CD1c-positive myeloid dendritic cell (primary cell): ENCODE measurements around the gene ZFP92.
"Not testable (repeated sequence)": the region's sequence is repeated elsewhere in the genome, so short reads cannot be mapped to it uniquely, and the experiment has no call there.

Source experiments
- DNase-seq: peaks from one replicate; pipeline ENCODE4 v3.0.0-alpha.2; 2016; ENCODE audit errors: extremely low spot score

Gene ZFP92, protein sequence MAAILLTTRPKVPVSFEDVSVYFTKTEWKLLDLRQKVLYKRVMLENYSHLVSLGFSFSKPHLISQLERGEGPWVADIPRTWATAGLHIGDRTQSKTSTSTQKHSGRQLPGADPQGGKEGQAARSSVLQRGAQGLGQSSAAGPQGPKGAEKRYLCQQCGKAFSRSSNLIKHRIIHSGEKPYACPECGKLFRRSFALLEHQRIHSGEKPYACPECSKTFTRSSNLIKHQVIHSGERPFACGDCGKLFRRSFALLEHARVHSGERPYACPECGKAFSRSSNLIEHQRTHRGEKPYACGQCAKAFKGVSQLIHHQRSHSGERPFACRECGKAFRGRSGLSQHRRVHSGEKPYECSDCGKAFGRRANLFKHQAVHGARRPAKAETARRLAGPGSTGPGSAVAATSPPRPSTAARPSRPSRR

DNA sequence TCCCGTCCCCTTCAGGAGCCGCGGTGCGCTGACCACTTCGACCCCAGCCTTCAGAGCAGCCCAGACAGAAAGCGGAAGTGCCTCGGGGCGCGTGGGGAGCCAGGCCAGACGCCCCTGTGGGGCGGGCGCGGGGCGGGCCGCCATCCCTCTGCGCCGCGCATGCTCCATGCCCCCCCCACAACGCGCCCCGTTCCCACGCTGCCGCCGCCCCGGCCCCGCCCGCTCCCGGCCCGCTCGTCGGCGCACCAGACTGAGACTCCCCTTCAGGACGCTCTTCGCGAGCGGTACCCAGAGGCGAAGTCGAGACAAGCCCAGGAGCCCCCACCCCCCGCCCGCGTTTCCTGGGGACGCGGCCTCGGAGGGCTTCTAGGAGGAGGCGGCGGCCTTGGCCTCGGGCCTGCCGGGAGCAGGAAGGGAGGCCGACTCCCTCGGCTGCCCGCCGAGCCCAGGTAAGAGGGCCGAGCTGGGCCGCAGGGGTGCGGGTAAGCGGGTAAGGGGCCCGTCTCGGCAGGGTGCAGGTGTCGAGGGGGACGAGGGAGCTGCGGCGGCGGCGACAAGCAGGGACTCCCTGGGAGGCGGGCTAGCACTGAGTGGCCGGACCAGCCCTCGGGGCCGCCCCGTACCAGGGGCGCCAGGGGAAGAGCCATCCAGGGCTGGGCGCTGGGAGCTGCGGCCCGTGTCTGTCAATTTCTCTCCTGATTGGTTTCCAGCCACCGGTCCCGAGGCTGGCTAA lies at the start of gene ZFP92:
TSS of gene ZFP92 (plus strand) at position 218 of the 733 bp plus-strand sequence. CDS start 6,851 bp downstream, outside the sequence.
- peak; percentile 69 for DNase-seq

DNA sequence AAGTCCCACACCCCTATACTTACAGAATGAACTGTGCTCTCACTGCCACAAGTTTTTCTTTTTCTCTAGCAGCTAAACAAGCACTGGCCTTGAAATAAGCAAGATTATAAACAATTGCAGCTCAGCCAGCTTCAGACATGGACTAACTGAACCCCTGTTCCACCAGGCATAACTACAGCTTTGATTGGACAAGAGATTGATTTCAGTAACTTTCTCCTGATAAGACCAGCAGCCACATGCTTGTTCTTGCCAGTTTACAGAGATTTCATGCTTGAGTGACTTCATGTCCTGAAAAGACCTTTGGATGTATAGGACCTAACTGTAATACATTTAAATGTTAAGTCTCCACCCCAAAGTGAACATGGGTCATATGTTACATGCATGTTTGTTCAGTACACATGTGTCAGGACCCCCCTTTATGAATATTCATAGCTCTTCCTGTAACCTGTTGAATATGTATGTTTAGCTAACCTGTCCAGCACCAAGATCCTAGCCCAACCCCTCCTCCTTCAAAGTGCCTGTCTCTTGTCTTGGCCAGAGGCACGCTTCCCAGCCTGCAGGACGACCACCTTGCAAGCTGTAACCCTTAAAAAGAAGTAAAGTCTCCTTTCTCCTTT lies 49.4 kb upstream of the ZFP92 start:
- DNase-seq = no peak

DNA sequence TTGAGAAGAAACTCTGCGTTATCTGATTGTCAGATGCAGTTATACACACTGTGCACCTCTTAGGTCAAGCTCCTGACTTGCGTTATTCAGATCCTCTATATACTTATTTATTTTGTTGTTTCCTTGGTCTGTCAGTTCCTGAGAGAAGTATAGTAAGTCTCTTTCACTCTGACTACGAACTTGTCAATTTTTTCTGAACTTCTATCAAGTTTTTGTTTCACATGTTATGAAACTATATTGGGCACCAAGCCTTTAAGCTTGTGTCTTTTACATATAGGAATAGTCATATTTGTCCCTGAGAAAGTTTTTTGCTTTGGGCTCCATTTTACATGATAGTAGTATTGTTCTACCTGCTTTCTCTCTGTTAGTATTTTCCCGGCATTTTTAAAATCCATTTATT lies 45.6 kb upstream of the ZFP92 start:
- no peak for DNase-seq

DNA sequence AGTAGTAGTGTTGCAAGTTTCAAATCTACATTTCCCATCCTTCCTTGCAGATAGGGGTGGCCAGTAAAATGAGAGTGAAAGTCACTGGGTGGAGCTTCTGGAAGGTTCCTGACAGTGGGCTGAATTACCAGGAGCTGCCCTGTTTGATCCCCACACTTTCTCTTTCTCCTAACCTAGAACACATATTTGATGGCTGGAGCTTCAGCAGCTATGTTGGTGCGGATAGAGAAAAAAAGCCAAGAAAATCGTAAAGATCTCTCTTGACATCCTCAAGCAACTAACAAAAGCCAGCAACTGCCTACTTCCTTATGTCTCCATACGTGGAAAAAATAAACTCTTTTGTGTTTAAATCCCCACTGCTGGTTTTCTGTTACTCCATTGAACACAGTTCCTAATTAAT lies 45.2 kb upstream of the ZFP92 start:
- no peak for DNase-seq

DNA sequence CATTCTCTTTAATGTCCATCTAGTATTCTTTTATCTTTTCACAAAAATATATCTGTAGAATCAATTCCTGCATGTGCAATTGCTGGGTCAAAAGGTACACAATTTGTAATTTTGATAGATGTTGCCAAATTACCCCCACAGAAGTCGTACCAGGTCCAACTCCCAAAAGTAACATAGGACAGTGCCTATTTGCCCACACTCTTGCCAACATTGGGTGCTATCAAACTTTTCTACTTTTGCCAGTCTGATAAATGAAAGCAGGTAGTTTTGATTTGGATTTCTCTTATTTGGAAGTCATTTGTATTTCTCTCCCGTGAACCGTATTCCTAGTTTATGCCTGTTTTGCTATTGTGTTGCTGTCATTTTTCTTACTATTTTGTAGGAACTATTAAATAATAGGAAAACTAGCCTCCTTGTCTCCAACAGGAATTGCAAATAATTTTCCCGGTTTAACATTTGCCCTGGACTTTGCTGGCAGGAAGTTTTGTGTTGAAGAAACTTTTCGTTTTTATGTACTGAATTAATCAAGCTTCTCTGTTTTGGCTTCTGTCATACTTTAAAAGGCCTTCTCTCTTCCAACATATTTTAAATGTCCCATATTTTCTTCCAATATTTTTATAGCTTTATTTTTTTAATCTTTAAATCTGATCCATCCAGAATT lies 44.3 kb upstream of the ZFP92 start:
- no peak for DNase-seq

DNA sequence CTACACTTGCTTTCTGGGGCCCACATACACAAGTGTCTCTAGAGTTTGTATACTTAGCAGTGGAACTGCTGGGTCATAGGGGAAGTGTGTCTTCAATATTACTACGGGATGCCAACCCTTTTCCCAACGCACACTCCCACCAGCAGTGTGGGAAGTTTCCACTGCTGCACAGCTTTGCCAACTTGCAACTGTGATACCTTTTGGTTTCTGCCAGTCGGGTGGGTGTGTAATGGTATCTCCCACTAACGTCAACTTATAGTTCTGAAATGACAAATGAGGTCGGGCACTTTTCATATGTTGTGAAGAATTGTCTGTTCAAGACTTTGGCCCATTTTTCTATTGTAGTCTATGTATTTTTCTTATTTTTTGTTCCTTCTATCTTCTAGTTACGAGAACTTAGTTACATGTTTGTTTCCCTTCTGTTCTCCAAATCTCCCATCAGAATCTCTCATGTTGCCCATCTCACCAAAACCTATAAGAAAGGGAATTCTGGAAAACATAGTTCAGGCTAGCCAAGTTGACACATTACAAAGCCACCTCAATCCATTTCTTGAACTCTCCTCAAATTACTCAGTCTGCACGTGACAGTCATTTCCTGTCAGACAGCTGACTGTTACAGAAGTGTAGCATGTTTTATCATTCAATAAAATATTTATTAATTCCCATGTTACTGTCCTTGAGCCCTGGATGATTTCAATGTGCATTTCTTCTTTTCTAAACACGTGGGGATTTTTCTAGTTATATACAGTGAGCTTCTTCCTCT lies 40.8 kb upstream of the ZFP92 start:
- no peak for DNase-seq

DNA sequence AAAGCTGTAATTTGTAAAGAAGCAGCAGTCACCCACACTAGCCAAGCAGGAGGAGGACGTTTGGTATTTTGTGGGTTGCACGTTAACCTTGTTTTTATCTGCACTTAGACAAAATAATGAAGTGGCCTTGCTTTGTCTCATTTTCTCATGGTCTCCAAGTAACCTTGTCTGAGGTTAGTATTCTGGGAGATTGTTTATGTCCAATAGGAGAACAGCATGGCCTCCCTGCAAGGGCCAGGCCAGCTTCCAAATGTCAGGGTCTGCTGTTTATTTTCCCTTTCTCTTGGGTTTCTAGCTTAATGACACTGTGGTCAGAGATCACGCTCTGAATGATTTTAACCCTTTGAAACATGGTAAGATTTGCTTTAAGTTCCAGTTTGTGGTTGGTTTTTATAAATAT lies 40.0 kb upstream of the ZFP92 start:
- DNase-seq = no peak

DNA sequence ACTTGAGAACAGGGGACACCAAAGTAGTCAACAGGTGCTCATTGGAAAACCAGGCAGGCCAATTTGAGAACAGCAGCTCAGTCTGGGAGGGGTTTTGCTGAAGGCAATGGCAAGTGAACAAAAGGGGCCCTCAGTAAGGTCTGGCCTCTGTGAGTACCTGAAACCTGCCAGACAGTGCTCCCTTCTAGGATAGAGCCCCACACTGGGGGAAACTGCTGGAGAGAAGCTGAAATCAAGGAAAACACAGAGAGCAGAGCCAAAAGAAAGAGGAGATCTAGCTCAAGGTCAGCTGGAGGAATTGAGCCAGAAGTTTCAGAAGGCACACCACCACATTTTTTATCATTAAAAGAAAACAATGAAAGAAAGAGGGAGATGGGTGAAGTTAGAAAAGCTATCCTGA lies 38.3 kb upstream of the ZFP92 start:
- no peak for DNase-seq

DNA sequence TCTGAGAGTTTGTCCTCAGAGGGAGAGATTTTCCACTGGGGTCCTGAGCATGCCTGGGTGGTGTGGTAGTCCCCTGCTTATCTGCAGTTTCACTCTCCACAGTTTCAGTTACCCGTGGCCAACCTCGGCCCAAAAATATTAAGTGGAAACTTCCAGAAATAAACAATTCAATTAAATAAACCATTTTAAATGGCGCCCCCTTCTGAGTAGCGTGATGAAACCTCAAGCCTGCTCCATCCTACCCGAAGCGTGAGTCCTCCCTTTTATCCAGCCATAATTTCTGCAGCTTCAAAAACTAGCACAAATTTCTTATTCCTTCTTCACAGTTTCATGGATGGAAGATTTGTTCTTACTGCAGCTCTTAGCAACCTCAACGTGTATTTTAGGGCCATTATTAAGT lies 36.8 kb upstream of the ZFP92 start:
- no peak for DNase-seq

DNA sequence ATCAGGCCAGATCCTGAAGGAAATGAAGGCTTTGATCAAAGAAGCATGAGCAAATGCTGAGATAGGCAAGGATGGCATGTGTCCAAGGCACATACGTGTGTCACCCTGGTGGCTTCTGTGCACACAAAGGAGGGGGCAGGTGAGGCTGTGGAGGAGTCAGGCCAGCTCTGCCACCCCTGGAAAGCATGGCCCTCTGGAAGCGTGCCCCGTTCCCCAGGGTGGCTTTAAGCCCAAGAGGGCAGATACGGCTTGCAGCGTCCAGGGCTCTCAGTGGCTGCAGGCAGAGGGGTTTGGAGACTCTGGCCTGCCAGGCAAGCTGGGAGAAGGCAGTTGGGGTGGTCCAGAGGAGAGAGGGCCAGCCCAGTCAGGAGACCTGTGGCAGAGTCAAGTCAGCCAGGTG lies 35.7 kb upstream of the ZFP92 start:
- no peak for DNase-seq

DNA sequence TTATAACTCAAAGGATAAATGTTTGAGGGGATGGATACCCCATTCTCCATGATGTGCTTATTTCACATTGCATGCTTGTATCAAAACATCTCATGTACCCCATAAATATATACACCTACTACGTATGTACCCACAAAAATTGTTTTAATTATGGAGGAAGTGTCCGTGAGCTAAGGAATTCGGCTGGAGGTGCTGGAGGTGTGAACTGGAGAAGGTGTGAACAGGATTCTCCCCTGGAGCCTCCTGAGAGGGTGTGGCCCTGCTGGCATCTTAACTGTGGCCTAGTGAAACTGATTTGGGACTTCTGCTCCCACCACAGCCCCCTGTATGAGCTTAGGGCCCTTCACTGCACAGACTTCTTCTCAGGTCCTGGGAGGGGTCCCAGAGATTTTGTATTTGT lies 33.5 kb upstream of the ZFP92 start:
- DNase-seq = no peak

DNA sequence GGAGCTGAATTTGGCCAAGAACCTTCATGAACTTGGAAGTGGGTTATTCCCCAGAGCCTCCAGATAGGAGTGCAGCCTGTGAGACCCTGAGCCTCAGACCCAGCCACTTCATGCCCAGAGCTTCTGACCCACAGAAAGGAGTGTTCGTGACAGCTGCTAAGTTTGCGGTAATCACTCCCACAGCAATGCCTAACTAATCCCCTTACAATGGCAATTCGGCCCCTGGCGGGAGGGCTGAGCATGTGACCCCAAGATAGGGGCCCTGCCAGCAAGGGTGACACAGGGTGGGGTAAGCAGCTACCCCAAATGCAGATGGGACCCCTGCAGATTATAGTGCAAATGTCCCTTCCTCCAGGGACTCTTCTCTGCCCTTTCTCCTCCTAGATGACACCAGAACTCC lies 32.7 kb upstream of the ZFP92 start:
- no peak for DNase-seq

DNA sequence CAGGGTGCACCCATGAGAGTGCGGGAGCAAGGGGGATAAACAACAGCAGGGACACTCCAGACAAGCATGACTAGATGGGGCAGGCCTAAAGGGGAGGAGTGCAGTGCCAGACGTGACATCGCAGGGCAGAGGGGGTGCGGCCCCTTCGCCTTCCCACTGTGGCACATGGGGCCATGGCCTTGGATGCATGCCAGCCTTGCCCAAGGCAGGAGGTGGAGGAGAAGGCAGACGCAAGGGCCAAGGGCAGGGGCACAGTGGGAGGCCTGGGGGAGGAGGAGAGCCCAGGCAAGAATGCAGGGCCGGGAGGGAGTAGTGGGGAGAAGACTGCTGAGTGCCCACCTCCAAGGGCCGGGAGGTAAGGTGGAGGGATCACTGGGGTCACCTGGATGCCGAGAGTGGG lies 31.8 kb upstream of the ZFP92 start:
- no peak for DNase-seq

DNA sequence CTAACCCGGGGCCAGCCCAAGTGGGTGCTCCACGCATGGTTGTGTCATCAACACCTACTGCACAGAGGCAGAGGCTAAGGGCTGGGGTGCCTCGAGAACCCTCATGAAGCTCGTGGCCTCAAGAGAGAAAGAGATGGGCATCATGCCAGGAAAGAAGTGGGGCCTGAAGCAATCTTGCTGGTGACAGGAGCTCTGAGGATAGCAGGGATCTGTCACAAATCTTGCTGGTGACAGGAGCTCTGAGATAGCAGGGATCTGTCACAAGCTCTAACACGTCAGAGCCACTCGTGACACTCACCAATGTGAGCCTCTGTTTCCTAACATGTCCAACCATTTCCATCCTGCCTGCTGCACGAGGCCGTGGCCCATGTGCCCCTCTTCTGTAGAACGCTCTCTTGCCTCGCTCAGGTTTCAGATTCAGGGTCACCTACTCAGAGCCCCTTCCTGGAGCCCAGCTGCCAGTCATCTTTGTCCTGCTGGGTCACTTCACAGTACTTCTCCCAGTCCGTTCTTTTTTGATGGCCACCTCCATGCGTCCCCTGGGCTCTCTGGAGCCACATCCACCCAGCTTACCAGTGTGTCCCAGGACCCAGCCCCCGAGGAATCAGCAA lies 31.2 kb upstream of the ZFP92 start:
- DNase-seq = peak; percentile 1

DNA sequence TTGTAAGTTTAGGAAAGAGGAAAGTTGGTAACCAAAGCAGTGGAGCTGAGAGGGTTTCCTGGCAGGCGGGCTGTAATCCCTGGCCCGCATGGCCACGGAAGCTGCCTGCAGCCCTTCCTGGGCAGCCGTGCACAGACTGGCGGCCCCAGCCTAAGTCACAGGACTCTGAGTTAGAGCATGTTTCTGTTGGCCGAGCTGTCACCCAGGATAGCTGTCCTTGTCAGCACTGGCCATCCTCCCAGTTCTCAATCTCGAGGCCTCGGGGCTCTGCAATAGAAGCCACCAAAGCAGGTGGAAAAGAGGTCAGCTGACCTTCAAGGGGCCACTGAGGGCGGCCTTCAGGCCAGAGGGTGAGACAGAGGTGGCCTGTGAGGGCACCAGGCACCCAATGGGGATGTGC lies 30.6 kb upstream of the ZFP92 start:
- no peak for DNase-seq

DNA sequence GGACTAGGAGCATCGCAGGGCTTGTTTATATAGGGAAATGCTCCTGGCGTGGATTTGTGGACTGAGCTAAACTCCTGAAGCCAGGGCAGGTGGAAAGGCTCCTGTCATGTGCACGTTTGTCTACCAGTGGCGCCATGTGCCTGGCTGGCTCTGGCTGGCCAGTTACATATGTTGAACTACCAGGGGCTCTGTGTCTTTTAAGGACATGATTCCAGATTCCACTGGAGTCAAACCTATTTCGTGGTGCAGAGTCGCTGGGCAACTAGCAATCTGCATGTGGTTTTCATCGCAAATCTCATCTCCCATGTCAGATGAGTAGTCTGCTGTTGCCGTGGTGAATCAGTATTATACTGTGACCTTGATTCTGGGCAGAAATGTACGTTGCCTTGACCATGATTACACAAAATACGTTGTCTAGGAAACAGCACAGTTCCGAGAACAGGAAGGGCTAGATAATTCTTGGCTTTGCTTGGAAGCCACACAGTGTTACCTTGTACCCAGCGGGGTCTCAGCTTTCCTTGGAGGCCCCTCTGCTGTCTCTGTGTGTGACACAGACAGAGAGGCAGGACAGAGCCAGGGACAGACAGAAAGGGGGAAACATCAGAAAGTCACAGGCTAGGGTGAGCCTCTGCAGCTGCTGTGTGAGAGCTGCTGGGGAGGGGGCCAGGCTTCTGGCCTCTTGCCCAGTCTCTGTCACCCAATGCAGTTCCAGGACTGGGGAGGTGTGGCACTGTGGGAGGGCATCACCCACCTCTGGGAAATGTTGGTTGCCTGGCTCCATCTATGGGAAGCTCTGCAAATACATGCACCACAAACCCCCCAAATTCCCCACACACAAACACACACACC lies 29.4 kb upstream of the ZFP92 start:
- DNase-seq = peak; percentile 26

DNA sequence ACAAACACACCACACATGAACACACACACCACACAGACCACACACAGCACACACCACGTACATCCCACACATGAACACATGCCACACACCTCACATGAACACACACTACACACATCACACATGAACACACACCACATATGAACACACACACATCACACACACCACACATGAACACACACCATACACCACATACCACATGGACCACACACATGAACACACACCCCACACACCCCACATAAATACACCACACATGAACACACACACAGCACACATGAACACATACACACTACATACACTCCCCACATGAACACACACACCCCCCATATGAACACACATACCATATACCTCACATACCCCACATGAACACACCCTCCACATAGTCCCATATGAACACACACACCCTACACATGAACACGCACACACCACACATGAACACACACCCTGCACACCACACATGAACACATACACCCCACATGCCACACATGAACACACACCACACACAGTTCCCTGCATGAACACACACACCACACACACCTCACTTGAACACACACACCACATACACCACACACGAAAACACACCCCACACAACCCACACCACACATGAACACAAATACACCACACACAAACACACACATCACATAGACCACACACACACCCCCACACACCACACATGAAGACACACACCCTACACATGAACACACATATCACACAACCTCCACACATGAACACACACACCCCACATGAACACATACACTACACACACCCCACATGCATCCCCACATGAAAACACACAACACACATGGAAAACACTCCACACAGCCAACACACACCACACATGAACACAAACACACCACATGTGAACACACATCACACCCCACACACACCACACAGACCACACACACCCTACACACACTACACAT lies 28.4 kb upstream of the ZFP92 start:
- DNase-seq = no peak

DNA sequence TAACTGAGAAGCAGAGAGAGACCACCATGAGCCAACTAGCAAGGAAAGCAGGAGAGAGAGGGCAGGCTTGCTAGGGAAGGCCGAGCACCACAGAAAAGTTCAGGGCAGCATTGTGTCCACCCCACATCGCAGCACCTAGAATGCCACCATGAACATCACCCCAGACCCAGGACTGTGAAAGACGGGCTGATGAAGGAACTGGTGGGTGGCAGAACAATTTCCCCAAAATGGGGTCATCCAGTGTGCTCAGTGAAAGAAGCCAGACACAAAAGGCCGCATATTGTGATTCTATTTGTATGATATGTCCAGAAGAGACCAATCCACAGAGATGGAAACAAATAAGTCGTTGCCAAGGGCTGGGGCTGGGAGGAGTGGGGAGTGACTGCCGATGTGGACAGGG lies 26.9 kb upstream of the ZFP92 start:
- no peak for DNase-seq

DNA sequence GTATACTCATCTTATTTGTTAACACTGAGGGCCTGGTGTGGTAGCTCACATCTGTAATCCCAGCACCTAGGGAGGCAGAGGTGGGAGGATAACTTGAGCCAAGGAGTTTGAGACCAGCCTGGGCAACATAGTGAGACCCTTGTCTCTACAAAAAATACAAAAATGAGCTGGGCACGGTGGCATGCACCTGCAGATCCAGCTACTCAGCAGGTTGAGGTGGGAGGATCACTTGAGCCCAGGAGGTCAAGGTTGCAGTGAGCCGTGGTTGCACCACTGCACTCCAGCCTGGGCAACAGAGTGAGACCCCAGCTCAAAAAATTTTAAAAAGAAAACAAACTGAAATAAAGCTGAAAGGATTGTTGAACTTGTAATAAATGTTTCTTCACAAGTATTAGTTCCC lies 26.3 kb upstream of the ZFP92 start:
- DNase-seq = not testable (repeated sequence)
